GM21529 (cell line): ENCODE data around the gene UPP1.
A peak's percentile ranks its signal among the peaks of the same experiment; 100 is the strongest.
"Not testable (repeated sequence)": the region's sequence is repeated elsewhere in the genome, so short reads cannot be mapped to it uniquely, and the experiment has no call there.

ENCODE experiments used
- ATAC-seq: cut with Tn5 transposase; IDR thresholded peaks from one replicate; pipeline ENCODE4 v1.9.1; 2021; ENCODE audit not compliant: unreplicated experiment

UPP1 gene

GRCh38 chr7:48110868-48111267 is 21.8 kb downstream of the UPP1 start:
- no peak for ATAC-seq

- ATAC-seq = no peak
Measured at GRCh38 chr7:48111596-48111995, 22.5 kb downstream of the UPP1 start.

- ATAC-seq = no peak
Measured at GRCh38 chr7:48112401-48113165, 23.5 kb downstream of the UPP1 start.

GRCh38 chr7:48113275-48113674 is 24.2 kb downstream of the UPP1 start:
- ATAC-seq = no peak

- no peak for ATAC-seq
Measured at GRCh38 chr7:48114115-48114514, 25.1 kb downstream of the UPP1 start.

GRCh38 chr7:48114589-48114988 is 25.5 kb downstream of the UPP1 start:
- no peak for ATAC-seq

GRCh38 chr7:48116043-48116442 is 27.0 kb downstream of the UPP1 start:
- no peak for ATAC-seq

GRCh38 chr7:48118041-48118440 is 29.0 kb downstream of the UPP1 start:
- no peak for ATAC-seq

- not testable (repeated sequence) for ATAC-seq
Measured at GRCh38 chr7:48120536-48120935, 31.5 kb downstream of the UPP1 start.

- no peak for ATAC-seq
Measured at GRCh38 chr7:48126037-48126436, 37.0 kb downstream of the UPP1 start.

- ATAC-seq = peak; percentile 66
Measured at GRCh38 chr7:48130658-48131108, 41.6 kb downstream of the UPP1 start.

- no peak for ATAC-seq
Measured at GRCh38 chr7:48132792-48133191, 43.7 kb downstream of the UPP1 start.

GRCh38 chr7:48139459-48139858 is 50.4 kb downstream of the UPP1 start:
- ATAC-seq = no peak

- ATAC-seq = no peak
Measured at GRCh38 chr7:48140001-48140681, 51.1 kb downstream of the UPP1 start.

GRCh38 chr7:48141521-48141920 is 52.5 kb downstream of the UPP1 start:
- no peak for ATAC-seq

- ATAC-seq = no peak
Measured at GRCh38 chr7:48144291-48144768, 55.3 kb downstream of the UPP1 start.

- ATAC-seq = no peak
Measured at GRCh38 chr7:48147078-48147591, 58.1 kb downstream of the UPP1 start.

GRCh38 chr7:48147690-48148089 is 58.6 kb downstream of the UPP1 start:
- ATAC-seq = not testable (repeated sequence)

GRCh38 chr7:48148311-48148710 is 59.2 kb downstream of the UPP1 start:
- no peak for ATAC-seq

- ATAC-seq = no peak
Measured at GRCh38 chr7:48149058-48149457, 60.0 kb downstream of the UPP1 start.

GRCh38 chr7:48150086-48150485 is 61.0 kb downstream of the UPP1 start:
- ATAC-seq = no peak

- ATAC-seq = peak; percentile 79
Measured at GRCh38 chr7:48154792-48155413, 65.8 kb downstream of the UPP1 start.
